Head of caudate nucleus (tissue), 42 donors: ENCODE data around the gene TM9SF3.
A peak's percentile ranks its signal among the peaks of the same experiment; 100 is the strongest.

ENCODE experiments used
- DNase-seq, 42 donors: peaks; one replicate each; pipeline versions ENCODE4 v3.0.0 to v3.0.0-alpha.2; 2020 to 2021; ENCODE audit warnings: mixed read lengths in 7 of 42
- intact Hi-C: fragments of 100-400 bp; cut with DNase I; formaldehyde crosslinking; loops from one replicate; pipeline ENCODE4 v1.15.0; 2022

The TM9SF3 gene

GRCh38 chr10:96586419-96587263 lies at the start of gene TM9SF3:
TSS of gene TM9SF3 (minus strand) at chr10:96587012. CDS start at chr10:96586835, 177 bp downstream.
- DNase-seq = peak; percentile 72 to 97 (median 92)
- intact Hi-C loops = loop anchor here (5.0 to 10.0 kb wide), 2 partner anchors 192 to 246 kb away; partner anchors contain the start of gene LCOR

GRCh38 chr10:96636551-96636950 lies 49.7 kb upstream of the TM9SF3 start:
- intact Hi-C loops = no loop called here
- DNase-seq = no peak

- DNase-seq = peak in 1 of 42 donors; percentile 37
- intact Hi-C loops = no loop called here
These were observed 46.3 kb upstream of the TM9SF3 start for GRCh38 chr10:96632974-96633710.

GRCh38 chr10:96627292-96627691 lies 40.5 kb upstream of the TM9SF3 start:
- intact Hi-C loops = no loop called here

GRCh38 chr10:96626795-96627194 lies 40.0 kb upstream of the TM9SF3 start:
- intact Hi-C loops = no loop called here
- no peak for DNase-seq

More at GRCh38 chr10:96627292-96627691, 40.5 kb upstream of the TM9SF3 start:
- no peak for DNase-seq

GRCh38 chr10:96625173-96625572 lies 38.4 kb upstream of the TM9SF3 start:
- intact Hi-C loops = no loop called here
- DNase-seq = no peak

GRCh38 chr10:96622013-96622787 lies 35.4 kb upstream of the TM9SF3 start:
- intact Hi-C loops = no loop called here
- DNase-seq = no peak

- intact Hi-C loops = no loop called here
- no peak for DNase-seq
These were observed 33.3 kb upstream of the TM9SF3 start for GRCh38 chr10:96619796-96620773.

GRCh38 chr10:96619120-96619519 lies 32.3 kb upstream of the TM9SF3 start:
- no peak for DNase-seq
- intact Hi-C loops = no loop called here

- DNase-seq = peak in 41 of 42 donors; percentile 9 to 76 (median 52)
- intact Hi-C loops = no loop called here
These were observed 31.8 kb upstream of the TM9SF3 start for GRCh38 chr10:96618653-96619052.

- DNase-seq = no peak
- intact Hi-C loops = no loop called here
These were observed 30.1 kb upstream of the TM9SF3 start for GRCh38 chr10:96616961-96617360.

GRCh38 chr10:96614515-96614914 lies 27.7 kb upstream of the TM9SF3 start:
- intact Hi-C loops = no loop called here
- DNase-seq = no peak

- no peak for DNase-seq
- intact Hi-C loops = no loop called here
These were observed 26.8 kb upstream of the TM9SF3 start for GRCh38 chr10:96613576-96613975.

- DNase-seq = no peak
- intact Hi-C loops = no loop called here
These were observed 25.4 kb upstream of the TM9SF3 start for GRCh38 chr10:96612055-96612830.

- no peak for DNase-seq
- intact Hi-C loops = no loop called here
These were observed 24.0 kb upstream of the TM9SF3 start for GRCh38 chr10:96610817-96611216.

GRCh38 chr10:96609510-96609909 lies 22.7 kb upstream of the TM9SF3 start:
- intact Hi-C loops = no loop called here
- DNase-seq = no peak

GRCh38 chr10:96608805-96609204 lies 22.0 kb upstream of the TM9SF3 start:
- no peak for DNase-seq
- intact Hi-C loops = no loop called here

GRCh38 chr10:96608262-96608661 lies 21.4 kb upstream of the TM9SF3 start:
- no peak for DNase-seq
- intact Hi-C loops = no loop called here
